A549 (cell line): Measurements from ENCODE around the gene LY6G5C. TPM values are rescaled to one million over a fixed set of nuclear protein-coding genes. Genes with fewer than 3 reads are reported as not detected.

Experiments used
- ATAC-seq, 2 experiments: fragments of 200-7000 bp in 1 of 2; fragments of >200 bp in 1 of 2; cut with Nextera tagmentation in 1 of 2; cut with Tn5 transposase in 1 of 2; 3 replicates each; pipeline versions ENCODE4 v1.8.0 to v1.9.1; 2018 to 2020; ENCODE audit warnings: mild to moderate bottlenecking in 1 of 2, moderate library complexity in 1 of 2
- CTCF ChIA-PET: fragments of 300-600 bp; sonication (Branson Sonifier 250); formaldehyde crosslinking; extraction: SDS; loops from one replicate; lab custom pipeline; 2021; ENCODE audit warnings: antibody characterized with exemption, inconsistent platforms; lab: Yijun Ruan, JAX
- POLR2A ChIA-PET: fragments of 350-600 bp; formaldehyde crosslinking; extraction: SDS; loops from one replicate; lab custom pipeline; 2021; ENCODE audit warnings: antibody characterized with exemption, inconsistent platforms; lab: Yijun Ruan, JAX
- DNase-seq, 2 experiments: peaks; one replicate each; pipeline versions ENCODE4 v3.0.0 to v3.0.0-alpha.2; 2011 to 2016; ENCODE audit warnings: low read depth in 1 of 2, low spot score in 1 of 2
- FAIRE-seq: peaks from 2 replicates; lab custom pipeline; 2011; peaks lifted over from hg19 to GRCh38; lab: Jason Lieb, UNC
- H3K27ac ChIP-seq, 2 experiments: fragments of >200 bp; sonication (Bioruptor Twin); formaldehyde crosslinking; 3 replicates each; pipeline ENCODE4 v1.5.1; 2016 to 2017
- H3K4me1 ChIP-seq: fragments of >200 bp; sonication (Bioruptor Twin); formaldehyde crosslinking; 3 replicates; pipeline ENCODE4 v1.6.1; 2016
- H3K4me2 ChIP-seq: fragments of >200 bp; sonication (Bioruptor Twin); formaldehyde crosslinking; 3 replicates; pipeline ENCODE4 v1.6.1; 2016
- H3K4me3 ChIP-seq: fragments of >200 bp; sonication (Bioruptor Twin); formaldehyde crosslinking; 3 replicates; pipeline ENCODE4 v1.5.1; 2016
- H3K9me3 ChIP-seq: fragments of >200 bp; sonication (Bioruptor Twin); formaldehyde crosslinking; 3 replicates; pipeline ENCODE4 v1.6.1; 2016
- ATOH8 ChIP-seq: fragments of 250-450 bp; sonication (Bioruptor Pico); IDR thresholded peaks from 2 replicates; pipeline ENCODE4 v1.5.0; 2020; ENCODE audit warnings: low read depth, mild to moderate bottlenecking, moderate library complexity
- BCL3 ChIP-seq: fragments of >200 bp; sonication (Bioruptor Twin); formaldehyde crosslinking; IDR thresholded peaks from 3 replicates; pipeline ENCODE4 v1.6.1; 2016
- CBX8 ChIP-seq: fragments of 200-600 bp; sonication (generic); IDR thresholded peaks from 2 replicates; pipeline ENCODE4 v1.6.1; 2016
- E2F6 ChIP-seq: IDR thresholded peaks from 2 replicates; pipeline ENCODE4 v1.6.1; 2012; ENCODE audit warnings: low read depth, borderline replicate concordance
- EHF ChIP-seq: fragments of 250-450 bp; sonication (Bioruptor Pico); IDR thresholded peaks from 2 replicates; pipeline ENCODE4 v1.5.0; 2020; ENCODE audit warnings: mild to moderate bottlenecking
- HOXB13 ChIP-seq: fragments of 250-450 bp; sonication (Bioruptor Pico); IDR thresholded peaks from 2 replicates; pipeline ENCODE4 v1.5.0; 2020; ENCODE audit warnings: low read depth, mild to moderate bottlenecking, moderate library complexity
- JUN ChIP-seq, 2 experiments: fragments of >200 bp; sonication (Bioruptor Twin); formaldehyde crosslinking; IDR thresholded peaks; 2 replicates in 1 of 2; 3 replicates in 1 of 2; pipeline ENCODE4 v1.6.1; 2016 to 2017
- MAX ChIP-seq: IDR thresholded peaks from 2 replicates; pipeline ENCODE4 v1.6.1; 2012
- MYC ChIP-seq: IDR thresholded peaks from 2 replicates; pipeline ENCODE4 v1.6.1; 2012; ENCODE audit warnings: mild to moderate bottlenecking, inconsistent platforms, low read length, improper control_type of control experiment, borderline replicate concordance
- PBX3 ChIP-seq: IDR thresholded peaks from 2 replicates; pipeline ENCODE4 v1.6.1; 2012
- PHF8 ChIP-seq: fragments of 200-600 bp; sonication (generic); IDR thresholded peaks from 2 replicates; pipeline ENCODE4 v1.6.1; 2016; ENCODE audit warnings: low read depth, mild to moderate bottlenecking, antibody characterized with exemption, moderate library complexity, borderline replicate concordance
- POLR2A ChIP-seq: IDR thresholded peaks from 2 replicates; pipeline ENCODE4 v1.6.1; 2012; ENCODE audit warnings: mild to moderate bottlenecking, low read length
- REST ChIP-seq: fragments of 200-600 bp; sonication (generic); IDR thresholded peaks from 2 replicates; pipeline ENCODE4 v1.6.1; 2016; ENCODE audit warnings: antibody characterized with exemption, mild to moderate bottlenecking, moderate library complexity
- SMC3 ChIP-seq: fragments of >200 bp; sonication (Bioruptor Twin); formaldehyde crosslinking; IDR thresholded peaks from 3 replicates; pipeline ENCODE4 v1.6.1; 2018; ENCODE audit warnings: inconsistent platforms
- TP53 ChIP-seq: fragments of 250-450 bp; sonication (Bioruptor Pico); IDR thresholded peaks from 2 replicates; pipeline ENCODE4 v1.5.0; 2021; ENCODE audit warnings: mild to moderate bottlenecking, moderate library complexity
- ZC3H11A ChIP-seq: fragments of 450-650 bp; IDR thresholded peaks from 2 replicates; pipeline ENCODE4 v1.6.1; 2014; ENCODE audit warnings: antibody characterized with exemption, mild to moderate bottlenecking
- ZNF302 ChIP-seq: fragments of 250-450 bp; sonication (Bioruptor Pico); IDR thresholded peaks from 2 replicates; pipeline ENCODE4 v1.9.0; 2021; ENCODE audit warnings: inconsistent platforms, mild to moderate bottlenecking, moderate library complexity
- whole genome bisulfite sequencing: methylation state at CpG from one replicate; pipeline ENCODE4 v1.1.6; 2017; ENCODE audit errors: missing lambda C conversion rate; 5-methylcytosine and 5-hydroxymethylcytosine counted together
- polyA plus RNA-seq, 4 experiments: library from polyadenylated mRNA; depleted of rRNA in 3 of 4; stranded (reverse); fragments of >200 nt; fragmentation: RNase III in 1 of 4; extraction: RNeasy Plus Mini Kit Qiagen cat#74134 plus additional on column Dnase treatment in 1 of 4; gene quantifications; 2 replicates in 3 of 4; 3 replicates in 1 of 4; pipeline ENCODE4 v1.2.3, GENCODE V29; 2011 to 2017

The LY6G5C gene
- polyA plus RNA-seq, 2 of the 4 experiments (the other 2 are of a cell fraction), result 1.2 to 1.6 TPM

GRCh38 chr6:31660381-31661261 lies 20.2 kb downstream of the LY6G5C start, which contains the start of gene C6orf47:
C6orf47 (minus strand) TSS chr6:31660778; CDS start chr6:31659947, 831 bp downstream.
- peaks cover 31% of the 10 kb centered on the region for H3K4me1 ChIP-seq
- H3K4me2 ChIP-seq, result peak within 1 kb of the TSS; percentile 99
- peak; percentile 71 to 86 for ATAC-seq
- peak; percentile 72 to 73 for DNase-seq
- peak within 1 kb of the TSS; percentile 93 to 99 for H3K27ac ChIP-seq
- TF ChIP-seq PBX3, result peak; percentile 54; the same call in 1 of the 2 replicates
- TF ChIP-seq HOXB13 (CRISPR knock-in tag), result no peak
- no peak for TF ChIP-seq MYC
- TF ChIP-seq POLR2A, result peak; percentile 73
- TF ChIP-seq JUN (IDR thresholded peaks at IDR 0.05), result peak in 1 of 2 experiments; percentile 80; a peak in 2 of 5 replicates
- TF ChIP-seq ATOH8 (CRISPR knock-in tag), result no peak
- TF ChIP-seq CBX8, result no peak
- TF ChIP-seq EHF (CRISPR knock-in tag), result no peak
- TF ChIP-seq PHF8, result peak; percentile 81; the same call in 1 of the 2 replicates
- peak; percentile 71; the same call in 1 of the 3 replicates for TF ChIP-seq BCL3
- peak; percentile 18 for TF ChIP-seq MAX
- peak; percentile 82; the same call in 1 of the 2 replicates for TF ChIP-seq TP53 (CRISPR knock-in tag)
- no peak for TF ChIP-seq SMC3
- TF ChIP-seq E2F6, result peak; percentile 34; the same call in 1 of the 2 replicates
- FAIRE-seq, result no peak
- H3K9me3 ChIP-seq, result no peaks in the 10 kb centered on the region
- ChIA-PET POLR2A (interaction anchor here (0.6 to 1.5 kb wide), 8 partner anchors 9 to 238 kb away, joined by 3 to 11 read pairs (median 4); partner anchors contain the start of genes DDX39B, HSPA1A, HSPA1B and HSPA1L), CTCF (interaction anchor here (0.6 to 1.5 kb wide), 4 partner anchors 8 to 315 kb away, joined by 3 to 4 read pairs (median 4); partner anchors contain the start of gene BAG6)
- H3K4me3 ChIP-seq, result peak within 1 kb of the TSS; percentile 91
- WGBS, result 2% methylated on average over 19 of the region's 52 CpGs

- Histone ChIP-seq H3K4me1 (peaks cover 31% of the 10 kb centered on the region), H3K4me3 (peak overlapping the region; percentile 91), H3K27ac (peak overlapping the region; percentile 93 to 99), H3K9me3 (no peaks in the 10 kb centered on the region), H3K4me2 (peak overlapping the region; percentile 99)
- ChIA-PET POLR2A (interaction anchor here (0.6 to 1.5 kb wide), 7 partner anchors 8 to 239 kb away, joined by 3 to 11 read pairs (median 4); partner anchors contain the start of genes DDX39B, HSPA1A, HSPA1B and HSPA1L), CTCF (interaction anchor here (1.1 kb wide), 1 partner anchor 7 kb away, joined by 3 read pairs; the partner anchor contains the start of gene BAG6)
- ATAC-seq, result peak in 1 of 2 experiments; percentile 7; a peak in 2 of 6 replicates
- DNase-seq, result no peak
- TF ChIP-seq REST (peak; percentile 60), ZC3H11A (no peak), ZNF302 (no peak)
- no CpG with 5 or more reads among the region's 13 CpGs for WGBS
- no peak for FAIRE-seq
Measured at GRCh38 chr6:31659649-31660380, 21.1 kb downstream of the LY6G5C start.
